Measurements from ENCODE around the gene CLEC18A.
"Not testable (repeated sequence)": the region's sequence is repeated elsewhere in the genome, so short reads cannot be mapped to it uniquely, and the experiment has no call there.

Gene CLEC18A

DNA sequence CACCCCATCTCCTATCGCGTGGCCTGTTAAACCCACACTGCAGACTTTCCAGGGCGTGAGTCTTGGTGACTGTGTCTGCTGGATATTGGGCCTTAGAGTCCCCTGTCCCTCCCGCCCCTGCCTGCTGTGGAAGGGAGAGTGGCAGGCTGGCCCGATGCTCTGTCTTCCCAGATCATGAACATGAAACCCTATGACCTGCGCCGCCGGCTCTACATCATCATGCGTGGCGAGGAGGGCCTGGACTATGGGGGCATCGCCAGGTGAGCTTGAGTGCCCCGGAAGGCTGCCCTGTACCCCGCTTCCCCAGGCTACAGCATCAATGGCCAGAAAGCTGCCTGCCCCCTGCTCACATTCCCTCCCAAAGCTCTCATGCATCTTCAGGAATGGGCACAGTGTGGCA is 19.5 kb upstream of the CLEC18A start:
- no peak for DNase-seq

- no peak for DNase-seq
These were observed 18.9 kb upstream of the CLEC18A start for GRCh38 chr16:69932228-69932627.

GRCh38 chr16:69932691-69933392 is 18.3 kb upstream of the CLEC18A start:
- DNase-seq = no peak

DNA sequence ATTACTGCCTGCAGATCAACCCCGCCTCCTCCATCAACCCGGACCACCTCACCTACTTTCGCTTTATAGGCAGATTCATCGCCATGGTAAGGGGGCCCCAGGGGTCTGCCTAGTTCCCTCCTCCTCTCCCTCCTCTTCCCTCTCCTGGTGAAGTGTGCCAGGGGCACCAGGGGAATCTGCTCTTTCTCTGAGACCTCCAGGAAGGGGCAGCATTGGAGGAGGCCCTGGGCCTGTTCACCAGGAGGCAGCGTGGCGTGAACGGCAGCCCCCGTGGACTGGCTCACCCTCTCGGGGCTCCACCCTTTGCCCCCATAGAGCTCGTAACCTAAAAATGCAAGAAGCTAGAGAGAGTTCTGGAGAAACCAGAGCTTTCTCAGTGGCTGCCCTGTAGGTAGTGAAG is 17.1 kb upstream of the CLEC18A start:
- no peak for DNase-seq

- DNase-seq = no peak
These were observed 16.4 kb upstream of the CLEC18A start for GRCh38 chr16:69934751-69935150.

DNA sequence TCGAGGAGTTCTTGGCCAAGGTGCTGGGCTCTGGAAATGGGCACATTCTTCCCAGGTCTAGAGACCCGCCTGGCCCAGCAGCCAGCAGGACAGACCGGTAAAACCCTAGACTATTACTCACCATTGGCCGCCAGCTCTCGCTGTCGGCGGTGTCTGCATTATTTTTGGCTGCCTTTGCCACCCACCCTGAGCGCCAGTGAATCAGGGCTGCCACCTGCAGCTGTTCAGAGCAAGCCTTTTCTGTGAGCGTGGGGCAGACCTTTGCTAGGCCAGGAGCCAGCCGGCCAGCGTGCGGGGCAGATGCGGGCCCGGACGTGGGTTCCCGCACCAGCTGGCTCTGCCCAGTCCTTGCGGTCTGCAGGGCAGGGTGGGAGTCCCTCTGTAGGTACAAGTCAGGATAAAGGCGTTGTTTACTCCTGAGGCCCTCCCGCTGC is 15.8 kb upstream of the CLEC18A start:
- no peak for DNase-seq

DNA sequence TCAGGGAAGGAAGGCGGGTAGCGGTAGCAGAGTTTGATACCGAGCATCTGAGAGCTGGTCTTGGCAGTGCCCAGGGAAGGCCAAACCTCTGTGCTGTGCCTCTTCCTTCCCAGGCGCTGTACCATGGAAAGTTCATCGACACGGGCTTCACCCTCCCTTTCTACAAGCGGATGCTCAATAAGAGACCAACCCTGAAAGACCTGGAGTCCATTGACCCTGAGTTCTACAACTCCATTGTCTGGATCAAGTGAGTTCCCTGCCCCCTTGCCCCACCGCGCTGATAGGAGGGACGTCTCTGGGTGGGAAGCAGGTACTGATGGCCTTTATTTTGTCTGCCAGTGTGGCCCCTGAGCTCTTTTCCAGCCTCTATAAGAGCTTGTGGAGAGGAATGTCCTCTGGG is 15.4 kb upstream of the CLEC18A start:
- DNase-seq = no peak

GRCh38 chr16:69936252-69936651 is 14.9 kb upstream of the CLEC18A start:
- DNase-seq = no peak

DNA sequence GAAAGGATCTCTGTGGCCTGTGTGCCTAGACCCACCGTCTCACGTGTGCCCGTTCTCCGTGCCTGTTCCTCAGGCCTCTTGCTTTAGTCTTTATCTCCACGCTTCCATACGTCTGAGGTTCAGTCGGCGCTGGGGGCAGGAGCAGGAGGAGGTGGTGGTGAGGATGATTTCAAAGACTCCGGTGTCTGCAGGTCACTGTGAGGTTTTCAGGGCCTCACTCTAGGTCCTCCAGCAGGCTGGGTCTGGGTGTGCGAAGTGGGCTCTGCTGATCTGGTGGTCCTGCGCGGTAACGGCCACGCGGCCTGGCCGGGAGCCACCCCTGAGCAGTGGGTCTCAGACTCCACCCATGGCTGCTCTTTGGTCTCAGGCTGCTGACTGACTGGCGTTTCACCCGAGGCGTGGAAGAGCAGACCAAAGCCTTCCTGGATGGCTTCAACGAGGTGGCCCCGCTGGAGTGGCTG is 14.4 kb upstream of the CLEC18A start:
- no peak for DNase-seq

DNA sequence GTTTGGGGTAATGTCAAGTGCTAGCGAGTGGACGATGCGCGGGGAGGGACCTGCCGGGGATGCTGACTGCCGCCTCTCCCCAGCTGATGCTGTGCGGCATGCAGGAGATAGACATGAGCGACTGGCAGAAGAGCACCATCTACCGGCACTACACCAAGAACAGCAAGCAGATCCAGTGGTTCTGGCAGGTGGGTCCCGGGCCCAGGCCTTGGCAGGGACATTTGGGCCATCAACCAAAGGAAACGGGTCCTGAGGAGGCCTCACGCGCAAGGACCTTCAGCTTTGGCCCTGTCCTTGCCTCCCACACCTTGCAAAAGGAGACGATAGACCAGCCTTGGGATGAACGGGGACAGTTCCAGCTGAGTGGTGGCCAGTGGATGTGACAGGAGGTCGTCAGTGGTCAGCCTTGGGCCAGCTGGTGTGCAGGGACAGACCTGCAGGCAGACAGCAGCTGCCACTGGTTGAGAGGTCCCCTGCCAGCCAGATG is 13.6 kb upstream of the CLEC18A start:
- DNase-seq = peak; percentile 19

GRCh38 chr16:69938981-69939820 is 11.9 kb upstream of the CLEC18A start:
- DNase-seq = no peak

DNA sequence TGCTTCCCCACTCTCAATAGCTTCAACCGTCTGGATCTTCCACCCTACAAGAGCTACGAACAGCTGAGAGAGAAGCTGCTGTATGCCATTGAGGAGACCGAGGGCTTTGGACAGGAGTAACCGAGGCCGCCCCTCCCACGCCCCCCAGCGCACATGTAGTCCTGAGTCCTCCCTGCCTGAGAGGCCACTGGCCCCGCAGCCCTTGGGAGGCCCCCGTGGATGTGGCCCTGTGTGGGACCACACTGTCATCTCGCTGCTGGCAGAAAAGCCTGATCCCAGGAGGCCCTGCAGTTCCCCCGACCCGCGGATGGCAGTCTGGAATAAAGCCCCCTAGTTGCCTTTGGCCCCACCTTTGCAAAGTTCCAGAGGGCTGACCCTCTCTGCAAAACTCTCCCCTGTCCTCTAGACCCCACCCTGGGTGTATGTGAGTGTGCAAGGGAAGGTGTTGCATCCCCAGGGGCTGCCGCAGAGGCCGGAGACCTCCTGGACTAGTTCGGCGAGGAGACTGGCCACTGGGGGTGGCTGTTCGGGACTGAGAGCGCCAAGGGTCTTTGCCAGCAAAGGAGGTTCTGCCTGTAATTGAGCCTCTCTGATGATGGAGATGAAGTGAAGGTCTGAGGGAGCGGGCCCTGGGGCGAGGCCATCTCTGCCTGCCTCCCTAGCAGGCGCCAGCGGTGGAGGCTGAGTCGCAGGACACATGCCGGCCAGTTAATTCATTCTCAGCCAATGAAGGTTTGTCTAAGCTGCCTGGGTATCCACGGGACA is 11.1 kb upstream of the CLEC18A start:
- DNase-seq = no peak

DNA sequence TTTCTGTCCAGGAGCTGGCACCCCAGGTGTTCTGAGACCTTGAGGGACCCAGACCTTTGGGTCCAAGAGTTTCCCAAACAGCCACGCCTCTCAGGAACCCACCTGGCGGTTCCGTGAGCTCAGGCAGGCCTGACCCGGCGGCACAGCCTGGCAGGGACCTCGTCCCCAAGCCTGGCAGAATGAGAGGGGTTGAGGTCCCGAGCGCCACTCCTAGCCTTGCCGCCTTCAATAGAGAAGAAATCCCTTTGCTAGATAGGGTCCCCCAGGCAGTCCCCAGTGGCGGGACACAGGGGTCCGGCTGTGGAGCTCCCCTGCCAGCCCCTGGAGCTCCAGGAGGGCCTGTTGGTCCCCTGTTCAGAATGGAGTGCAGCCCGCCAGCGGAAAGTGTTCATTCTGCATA is 10.5 kb upstream of the CLEC18A start:
- DNase-seq = no peak

DNA sequence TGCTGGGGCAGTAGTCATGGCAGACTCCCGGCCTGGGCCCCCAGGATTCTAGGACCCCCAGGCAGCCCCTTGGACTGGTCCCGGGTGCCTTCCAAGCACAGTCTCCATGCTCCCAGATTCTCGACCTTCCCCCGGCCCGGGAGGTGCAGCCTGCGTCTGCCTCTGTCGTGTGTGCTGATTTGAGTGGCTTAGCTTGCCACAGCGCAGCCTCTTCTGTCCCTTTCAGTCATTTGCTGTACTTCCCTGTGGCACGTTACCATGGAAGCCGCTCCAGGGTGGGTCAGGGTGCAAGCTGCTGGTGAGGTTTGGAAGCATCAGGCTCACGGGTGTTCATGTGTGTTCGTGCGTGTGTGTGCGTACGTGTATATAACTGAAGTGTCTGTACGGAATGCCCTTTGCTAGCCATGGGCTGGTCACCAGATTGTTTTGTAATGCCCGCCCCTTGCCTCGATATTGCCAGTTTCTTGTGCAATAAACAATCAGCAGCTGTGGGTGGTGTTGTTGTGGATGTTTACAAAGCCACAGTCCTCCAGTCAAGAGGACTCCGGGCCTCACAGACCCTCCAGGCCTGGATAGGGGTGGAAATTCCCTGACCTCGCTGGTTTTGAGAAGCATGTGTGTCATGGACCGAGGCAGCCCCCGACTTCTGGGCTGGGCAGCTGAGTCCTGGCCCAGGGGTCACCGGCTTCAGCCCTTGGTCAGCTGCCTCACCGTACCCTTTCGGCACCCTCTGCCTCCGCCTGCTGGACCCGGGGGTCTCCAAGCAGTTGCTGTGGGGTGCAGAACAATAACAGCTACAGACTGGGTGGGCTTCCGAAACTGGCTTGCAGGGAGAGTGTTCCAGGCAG is 9.7 kb upstream of the CLEC18A start:
- DNase-seq = no peak

DNA sequence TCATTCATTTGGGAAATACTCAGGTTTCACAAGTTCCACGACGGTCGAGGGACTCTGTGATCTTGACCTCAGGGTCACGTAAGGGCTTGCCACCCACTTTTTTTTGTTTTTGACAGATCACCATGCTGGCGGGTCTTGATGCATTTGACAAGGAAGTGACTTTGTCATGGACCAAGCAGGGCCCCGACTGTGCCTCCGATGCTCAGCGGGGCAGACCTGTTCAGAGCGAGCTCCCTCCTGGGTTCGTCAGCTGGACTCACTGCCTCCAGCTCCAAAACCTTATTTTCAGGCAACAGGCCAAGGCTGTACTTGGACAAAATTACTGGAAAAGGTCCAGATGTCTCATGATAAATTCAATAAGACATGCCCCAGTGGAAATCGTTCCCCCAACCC is 9.0 kb upstream of the CLEC18A start:
- DNase-seq = no peak

GRCh38 chr16:69942627-69943170 is 8.4 kb upstream of the CLEC18A start:
- no peak for DNase-seq

DNA sequence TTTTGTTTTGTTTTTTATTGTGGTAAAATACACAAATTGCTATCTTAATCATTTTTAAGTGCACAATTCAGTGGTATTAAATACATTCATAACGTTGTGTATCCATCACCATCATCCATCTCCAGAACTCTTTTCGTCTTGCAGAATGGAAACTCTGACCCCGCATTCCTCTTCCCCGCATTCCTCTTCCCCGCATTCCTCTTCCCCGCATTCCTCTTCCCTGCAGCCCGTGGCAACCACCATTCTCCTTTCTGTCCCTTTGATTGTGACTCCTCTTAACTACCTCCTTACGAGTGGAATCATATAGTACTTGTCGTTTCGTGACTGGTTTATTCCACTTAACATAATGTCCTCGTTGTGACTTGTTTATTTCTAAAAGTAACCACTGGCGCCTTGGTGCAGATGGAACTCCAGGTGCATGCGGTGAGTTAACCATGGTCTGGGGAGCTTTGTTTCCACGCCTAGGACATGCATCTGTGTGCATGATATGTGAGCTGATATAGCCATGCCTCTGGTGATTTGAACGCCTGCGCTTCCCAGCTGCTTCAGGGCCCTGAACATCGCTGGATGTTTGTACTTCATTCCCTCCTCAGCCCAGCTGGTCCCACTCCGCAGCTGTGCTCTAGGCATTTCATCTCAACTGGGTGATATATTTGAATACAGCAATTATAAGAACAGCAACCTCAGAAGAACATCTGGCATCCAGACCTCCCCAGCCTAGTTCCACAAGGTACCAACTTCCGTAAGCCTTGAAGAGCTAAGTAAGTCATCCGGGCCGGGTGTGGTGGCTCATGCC is 7.7 kb upstream of the CLEC18A start:
- not testable (repeated sequence) for DNase-seq

DNA sequence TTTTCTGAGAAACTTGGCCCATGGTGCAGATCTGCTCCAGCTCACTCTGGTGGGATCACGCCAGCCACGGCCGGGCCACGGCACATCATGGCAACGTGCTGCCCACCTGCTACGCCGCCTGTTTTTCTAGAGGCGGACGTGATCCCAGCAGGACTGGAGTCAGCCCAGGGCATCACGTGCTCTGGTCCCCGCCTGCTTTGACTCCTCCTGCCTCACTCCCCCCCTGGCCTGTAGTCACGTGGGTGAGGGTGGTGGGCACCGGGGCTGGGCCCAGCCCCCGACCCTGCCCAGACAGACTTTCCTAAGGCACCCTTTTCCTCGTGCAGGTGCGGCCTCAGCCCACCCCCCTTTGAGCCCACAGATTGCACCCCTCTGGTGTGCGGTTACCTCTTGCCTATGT is 723 bp upstream of the CLEC18A start:
- DNase-seq = not testable (repeated sequence)

GRCh38 chr16:69951672-69952031 is 518 bp downstream of the CLEC18A start:
- DNase-seq = not testable (repeated sequence)

GRCh38 chr16:69952116-69952515 is 982 bp downstream of the CLEC18A start:
- DNase-seq = not testable (repeated sequence)

Data from DMS53 (cell line).